ENCODE measurements around the gene MBD3.

MBD3 gene

GRCh38 chr19:1568320-1569019, 24.2 kb downstream of the MBD3 start, which contains the start of gene MEX3D:
Gene MEX3D, minus strand, starts transcription at chr19:1568325. Its CDS starts 267 bp downstream, at chr19:1568058.
- Histone ChIP-seq H3K27me3 (ENCODE audit: control insufficient read depth, insufficient read depth, low read length) (peaks cover 22% of the 10 kb centered on the region), H3K4me3 (ENCODE audit: low read depth, low read length) (peak within 1 kb of the TSS; percentile 91), H3K36me3 (ENCODE audit: control insufficient read depth, insufficient read depth, low read length) (peaks cover 6% of the 10 kb centered on the region), H3K9ac (ENCODE audit: low read depth, low read length) (peak within 1 kb of the TSS; percentile 98), H3K9me3 (ENCODE audit: control insufficient read depth, insufficient read depth, low read length) (no peaks in the 10 kb centered on the region), H3K27ac (ENCODE audit: low read depth, low read length) (peak within 1 kb of the TSS; percentile 97), H3K4me1 (ENCODE audit: control insufficient read depth, insufficient read depth, low read length) (no peaks in the 10 kb centered on the region; the same call in 1 of the 2 replicates)

DNA sequence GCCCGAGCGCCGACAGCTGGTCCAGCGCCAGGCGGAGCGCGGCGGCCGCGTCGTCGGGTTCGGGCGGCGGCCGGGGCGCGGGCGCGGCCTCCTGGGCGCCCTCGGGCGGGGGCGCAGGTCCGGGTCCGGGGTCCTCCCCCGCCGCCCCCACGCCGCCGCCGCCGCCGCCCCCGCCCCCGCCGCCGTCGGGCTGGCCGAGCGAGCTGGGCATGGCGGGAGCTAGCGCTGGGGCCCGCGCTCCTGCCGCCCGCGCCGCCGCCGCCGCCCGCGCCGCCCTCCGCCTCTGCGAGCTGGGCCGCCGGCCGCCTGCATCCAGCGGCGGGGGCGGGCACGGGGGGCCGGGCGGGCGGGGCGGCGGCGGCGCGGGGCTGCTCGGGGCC, 24.8 kb downstream of the MBD3 start:
- peaks cover 11% of the 10 kb centered on the region for H3K36me3 ChIP-seq (ENCODE audit: control insufficient read depth, insufficient read depth, low read length)
- H3K4me1 ChIP-seq (ENCODE audit: control insufficient read depth, insufficient read depth, low read length) = no peaks in the 10 kb centered on the region; the same call in 1 of the 2 replicates
- H3K27me3 ChIP-seq (ENCODE audit: control insufficient read depth, insufficient read depth, low read length) = peaks cover 22% of the 10 kb centered on the region
- no peak overlapping the region for H3K9ac ChIP-seq (ENCODE audit: low read depth, low read length)
- peak overlapping the region; percentile 91; the same call in 1 of the 2 replicates for H3K4me3 ChIP-seq (ENCODE audit: low read depth, low read length)
- no peak overlapping the region for H3K27ac ChIP-seq (ENCODE audit: low read depth, low read length)
- no peaks in the 10 kb centered on the region for H3K9me3 ChIP-seq (ENCODE audit: control insufficient read depth, insufficient read depth, low read length)

DNA sequence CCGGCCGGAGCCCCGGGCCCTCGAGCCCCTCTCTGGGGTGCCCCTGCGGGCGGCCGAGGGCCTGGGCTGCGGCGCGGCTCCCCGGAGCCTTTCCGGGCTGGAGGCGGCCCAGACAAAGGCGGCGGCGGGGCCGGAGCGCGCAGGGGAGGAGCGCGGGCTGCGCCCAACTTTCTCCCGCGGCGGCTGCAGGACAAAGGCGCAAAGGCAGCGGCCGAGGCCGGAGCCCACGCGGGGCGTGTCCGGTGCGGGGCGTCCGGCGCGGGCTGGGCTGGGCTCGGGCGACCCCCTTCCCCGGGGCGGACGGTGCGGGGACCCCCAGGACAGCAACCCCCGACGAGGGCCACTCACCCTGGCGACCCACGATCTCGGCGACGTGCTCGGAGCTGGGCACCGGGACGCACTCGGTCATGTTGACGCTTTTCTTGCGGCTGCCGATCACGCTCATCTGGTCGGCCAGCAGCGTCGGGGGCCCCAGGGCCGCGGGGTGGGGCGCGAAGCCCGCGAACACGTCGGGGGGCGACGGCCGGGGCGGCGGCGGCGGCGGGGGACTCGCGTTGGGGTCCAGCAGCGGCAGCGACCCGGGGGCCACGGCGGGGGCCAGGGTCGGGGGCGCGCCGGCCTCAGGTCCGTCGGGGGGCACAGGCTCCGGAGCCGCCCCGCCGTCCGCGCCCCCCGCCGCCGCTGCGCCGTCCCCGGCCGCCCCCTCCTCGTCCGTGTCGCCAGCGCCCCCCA, 25.4 kb downstream of the MBD3 start:
- Histone ChIP-seq H3K36me3 (ENCODE audit: control insufficient read depth, insufficient read depth, low read length) (peaks cover 15% of the 10 kb centered on the region), H3K27ac (ENCODE audit: low read depth, low read length) (peak overlapping the region; percentile 97), H3K9ac (ENCODE audit: low read depth, low read length) (peak overlapping the region; percentile 98), H3K27me3 (ENCODE audit: control insufficient read depth, insufficient read depth, low read length) (peaks cover 22% of the 10 kb centered on the region), H3K9me3 (ENCODE audit: control insufficient read depth, insufficient read depth, low read length) (no peaks in the 10 kb centered on the region), H3K4me3 (ENCODE audit: low read depth, low read length) (peak overlapping the region; percentile 91), H3K4me1 (ENCODE audit: control insufficient read depth, insufficient read depth, low read length) (no peaks in the 10 kb centered on the region; the same call in 1 of the 2 replicates)

DNA sequence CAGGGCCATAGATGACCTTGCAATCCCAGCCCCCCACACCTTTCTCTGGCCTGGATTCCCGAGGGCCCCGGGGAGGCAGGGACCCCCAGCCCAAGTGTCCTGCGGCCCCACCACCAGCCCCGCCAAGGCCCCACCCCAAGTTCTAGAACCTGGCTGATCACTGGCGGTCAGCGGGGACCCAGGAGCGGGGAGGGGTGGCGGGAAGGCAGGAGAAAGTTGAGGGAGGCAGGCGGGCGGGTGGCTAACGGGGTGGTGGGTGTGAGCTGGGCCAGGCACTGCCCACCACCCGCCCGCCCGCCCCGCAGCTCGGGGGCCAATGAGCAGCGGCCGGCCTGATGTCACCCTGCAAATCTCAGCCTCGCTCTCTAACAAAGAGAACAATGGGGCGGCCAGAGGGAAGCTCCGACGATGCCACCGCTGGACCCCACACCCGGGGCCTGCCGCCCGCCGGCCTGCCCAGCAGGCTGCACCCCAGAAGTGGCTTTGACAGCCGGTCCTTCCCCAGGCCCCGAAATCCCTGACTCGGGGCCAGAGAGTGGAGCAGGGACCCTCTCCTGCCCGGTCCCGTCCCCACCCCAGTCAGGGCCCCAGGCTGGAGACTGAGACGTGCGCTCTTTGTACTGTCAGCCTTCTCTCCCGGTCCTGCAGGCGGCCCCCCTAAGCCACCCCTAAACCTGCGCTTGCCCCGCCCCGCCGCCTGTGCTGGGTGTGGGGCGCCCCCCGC, 26.1 kb downstream of the MBD3 start:
- H3K36me3 ChIP-seq (ENCODE audit: control insufficient read depth, insufficient read depth, low read length) = peaks cover 15% of the 10 kb centered on the region
- H3K27ac ChIP-seq (ENCODE audit: low read depth, low read length) = peak overlapping the region; percentile 97
- no peaks in the 10 kb centered on the region for H3K9me3 ChIP-seq (ENCODE audit: control insufficient read depth, insufficient read depth, low read length)
- H3K9ac ChIP-seq (ENCODE audit: low read depth, low read length) = peak overlapping the region; percentile 98
- H3K4me1 ChIP-seq (ENCODE audit: control insufficient read depth, insufficient read depth, low read length) = no peaks in the 10 kb centered on the region; the same call in 1 of the 2 replicates
- H3K27me3 ChIP-seq (ENCODE audit: control insufficient read depth, insufficient read depth, low read length) = peaks cover 22% of the 10 kb centered on the region
- peak overlapping the region; percentile 91 for H3K4me3 ChIP-seq (ENCODE audit: low read depth, low read length)

GRCh38 chr19:1563251-1563650, 29.4 kb downstream of the MBD3 start:
- H3K36me3 ChIP-seq (ENCODE audit: control insufficient read depth, insufficient read depth, low read length) = peaks cover 25% of the 10 kb centered on the region
- no peaks in the 10 kb centered on the region for H3K27me3 ChIP-seq (ENCODE audit: control insufficient read depth, insufficient read depth, low read length)
- H3K27ac ChIP-seq (ENCODE audit: low read depth, low read length) = no peak overlapping the region
- no peak overlapping the region for H3K9ac ChIP-seq (ENCODE audit: low read depth, low read length)
- H3K4me1 ChIP-seq (ENCODE audit: control insufficient read depth, insufficient read depth, low read length) = no peaks in the 10 kb centered on the region; the same call in 1 of the 2 replicates
- no peaks in the 10 kb centered on the region for H3K9me3 ChIP-seq (ENCODE audit: control insufficient read depth, insufficient read depth, low read length)
- no peak overlapping the region for H3K4me3 ChIP-seq (ENCODE audit: low read depth, low read length)

GRCh38 chr19:1561236-1561842, 31.3 kb downstream of the MBD3 start:
- H3K27ac ChIP-seq (ENCODE audit: low read depth, low read length) = no peak overlapping the region

GRCh38 chr19:1560286-1560882, 32.3 kb downstream of the MBD3 start:
- Histone ChIP-seq H3K9me3 (ENCODE audit: control insufficient read depth, insufficient read depth, low read length) (no peaks in the 10 kb centered on the region), H3K27me3 (ENCODE audit: control insufficient read depth, insufficient read depth, low read length) (no peaks in the 10 kb centered on the region), H3K4me1 (ENCODE audit: control insufficient read depth, insufficient read depth, low read length) (no peaks in the 10 kb centered on the region), H3K9ac (ENCODE audit: low read depth, low read length) (no peak overlapping the region), H3K4me3 (ENCODE audit: low read depth, low read length) (no peak overlapping the region), H3K27ac (ENCODE audit: low read depth, low read length) (no peak overlapping the region), H3K36me3 (ENCODE audit: control insufficient read depth, insufficient read depth, low read length) (peaks cover 33% of the 10 kb centered on the region)

More at GRCh38 chr19:1561236-1561842, 31.3 kb downstream of the MBD3 start:
- Histone ChIP-seq H3K4me1 (ENCODE audit: control insufficient read depth, insufficient read depth, low read length) (no peaks in the 10 kb centered on the region; the same call in 1 of the 2 replicates), H3K27me3 (ENCODE audit: control insufficient read depth, insufficient read depth, low read length) (no peaks in the 10 kb centered on the region), H3K9me3 (ENCODE audit: control insufficient read depth, insufficient read depth, low read length) (no peaks in the 10 kb centered on the region), H3K4me3 (ENCODE audit: low read depth, low read length) (no peak overlapping the region), H3K36me3 (ENCODE audit: control insufficient read depth, insufficient read depth, low read length) (peaks cover 32% of the 10 kb centered on the region), H3K9ac (ENCODE audit: low read depth, low read length) (no peak overlapping the region)

GRCh38 chr19:1558552-1558951, 34.1 kb downstream of the MBD3 start:
- Histone ChIP-seq H3K9me3 (ENCODE audit: control insufficient read depth, insufficient read depth, low read length) (no peaks in the 10 kb centered on the region), H3K4me3 (ENCODE audit: low read depth, low read length) (no peak overlapping the region), H3K27me3 (ENCODE audit: control insufficient read depth, insufficient read depth, low read length) (no peaks in the 10 kb centered on the region), H3K27ac (ENCODE audit: low read depth, low read length) (no peak overlapping the region), H3K9ac (ENCODE audit: low read depth, low read length) (no peak overlapping the region), H3K36me3 (ENCODE audit: control insufficient read depth, insufficient read depth, low read length) (peaks cover 30% of the 10 kb centered on the region), H3K4me1 (ENCODE audit: control insufficient read depth, insufficient read depth, low read length) (no peaks in the 10 kb centered on the region)

DNA sequence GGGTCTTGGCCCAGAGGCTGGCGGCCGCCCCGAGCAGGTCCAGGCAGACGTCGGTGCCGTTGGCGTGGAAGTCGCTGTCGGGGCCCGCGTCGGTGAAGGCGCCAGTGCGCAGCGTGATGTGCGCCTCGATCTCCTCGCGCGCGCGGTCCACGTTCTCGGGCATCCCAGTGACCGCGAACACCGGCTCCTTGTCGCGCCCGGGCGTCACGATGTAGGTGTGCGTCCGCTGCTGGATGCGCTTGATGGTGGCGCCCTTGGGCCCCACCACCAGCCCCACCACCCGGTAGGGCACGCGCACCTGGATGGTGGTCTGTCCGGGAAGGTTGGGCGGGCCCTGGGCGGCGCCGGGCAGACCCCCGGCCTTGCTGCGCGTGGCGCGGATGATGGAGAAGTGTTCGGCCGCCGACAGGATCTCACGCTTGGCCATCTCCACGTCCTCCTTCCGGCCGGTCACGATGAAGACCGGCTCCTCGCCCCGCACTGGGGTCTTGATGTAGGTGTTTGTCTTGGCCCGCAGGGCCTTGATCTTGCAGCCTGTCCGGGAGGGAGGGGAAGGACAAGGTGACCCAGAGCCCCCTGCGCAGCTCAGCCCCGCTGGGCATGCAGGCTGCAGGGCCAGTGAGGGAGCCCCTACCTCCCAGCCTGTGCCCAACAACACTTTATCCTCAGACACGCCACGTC, 36.1 kb downstream of the MBD3 start:
- Histone ChIP-seq H3K9me3 (ENCODE audit: control insufficient read depth, insufficient read depth, low read length) (no peaks in the 10 kb centered on the region), H3K27ac (ENCODE audit: low read depth, low read length) (no peak overlapping the region), H3K36me3 (ENCODE audit: control insufficient read depth, insufficient read depth, low read length) (peaks cover 21% of the 10 kb centered on the region), H3K4me1 (ENCODE audit: control insufficient read depth, insufficient read depth, low read length) (no peaks in the 10 kb centered on the region), H3K9ac (ENCODE audit: low read depth, low read length) (no peak overlapping the region), H3K27me3 (ENCODE audit: control insufficient read depth, insufficient read depth, low read length) (no peaks in the 10 kb centered on the region), H3K4me3 (ENCODE audit: low read depth, low read length) (no peak overlapping the region)
